GM12873 (cell line): ENCODE results near the gene GPR55.

Experiments used
- TF ChIP-seq, protein P1 (sequence below): IDR thresholded peaks from 2 replicates; pipeline ENCODE4 v1.5.1; 2012; ENCODE audit warnings: low read depth, mild to moderate bottlenecking, moderate library complexity, low read length, control low read depth; ENCODE audit not compliant: insufficient read depth; ENCODE audit errors: missing control alignments

The GPR55 gene

DNA sequence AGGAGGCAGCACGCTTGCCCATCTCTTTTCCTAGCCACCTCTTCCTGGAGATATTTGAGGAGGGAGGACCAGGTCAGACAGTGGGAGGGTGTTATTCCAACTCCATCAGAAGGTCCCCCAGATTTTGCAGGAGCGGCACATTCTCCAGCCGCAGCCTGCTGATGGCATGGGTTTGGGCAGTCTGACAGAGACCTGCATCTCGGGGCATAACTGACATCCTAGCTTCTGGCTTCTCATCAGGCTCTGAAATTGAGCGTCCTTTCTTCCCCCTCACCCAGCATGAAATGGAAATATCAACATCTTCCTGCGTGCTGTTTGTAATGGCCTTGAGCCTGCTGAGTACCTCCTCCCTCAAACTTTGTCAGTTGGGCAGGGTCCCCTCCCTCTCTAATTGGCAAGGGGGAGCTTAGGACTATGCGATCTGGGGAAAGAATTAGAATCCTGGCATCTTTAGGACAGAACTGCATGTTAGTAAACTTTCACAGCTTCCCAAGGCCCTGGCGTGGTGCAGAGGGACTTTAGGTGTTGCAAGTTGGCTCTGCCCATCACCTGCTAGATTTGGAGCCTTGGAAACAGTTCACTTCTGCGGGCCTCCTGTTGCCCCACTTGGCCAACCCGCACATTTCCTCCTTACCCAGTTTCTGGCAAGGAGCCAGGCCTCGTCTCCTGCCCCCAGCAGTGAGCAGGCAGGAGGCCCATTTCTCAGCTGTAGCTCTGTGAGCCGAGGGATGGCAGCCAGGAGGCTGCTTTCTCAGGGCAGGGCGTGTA lies 58.1 kb downstream of the GPR55 start:
- TF ChIP-seq, protein P1, sequence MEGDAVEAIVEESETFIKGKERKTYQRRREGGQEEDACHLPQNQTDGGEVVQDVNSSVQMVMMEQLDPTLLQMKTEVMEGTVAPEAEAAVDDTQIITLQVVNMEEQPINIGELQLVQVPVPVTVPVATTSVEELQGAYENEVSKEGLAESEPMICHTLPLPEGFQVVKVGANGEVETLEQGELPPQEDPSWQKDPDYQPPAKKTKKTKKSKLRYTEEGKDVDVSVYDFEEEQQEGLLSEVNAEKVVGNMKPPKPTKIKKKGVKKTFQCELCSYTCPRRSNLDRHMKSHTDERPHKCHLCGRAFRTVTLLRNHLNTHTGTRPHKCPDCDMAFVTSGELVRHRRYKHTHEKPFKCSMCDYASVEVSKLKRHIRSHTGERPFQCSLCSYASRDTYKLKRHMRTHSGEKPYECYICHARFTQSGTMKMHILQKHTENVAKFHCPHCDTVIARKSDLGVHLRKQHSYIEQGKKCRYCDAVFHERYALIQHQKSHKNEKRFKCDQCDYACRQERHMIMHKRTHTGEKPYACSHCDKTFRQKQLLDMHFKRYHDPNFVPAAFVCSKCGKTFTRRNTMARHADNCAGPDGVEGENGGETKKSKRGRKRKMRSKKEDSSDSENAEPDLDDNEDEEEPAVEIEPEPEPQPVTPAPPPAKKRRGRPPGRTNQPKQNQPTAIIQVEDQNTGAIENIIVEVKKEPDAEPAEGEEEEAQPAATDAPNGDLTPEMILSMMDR, result no peak

DNA sequence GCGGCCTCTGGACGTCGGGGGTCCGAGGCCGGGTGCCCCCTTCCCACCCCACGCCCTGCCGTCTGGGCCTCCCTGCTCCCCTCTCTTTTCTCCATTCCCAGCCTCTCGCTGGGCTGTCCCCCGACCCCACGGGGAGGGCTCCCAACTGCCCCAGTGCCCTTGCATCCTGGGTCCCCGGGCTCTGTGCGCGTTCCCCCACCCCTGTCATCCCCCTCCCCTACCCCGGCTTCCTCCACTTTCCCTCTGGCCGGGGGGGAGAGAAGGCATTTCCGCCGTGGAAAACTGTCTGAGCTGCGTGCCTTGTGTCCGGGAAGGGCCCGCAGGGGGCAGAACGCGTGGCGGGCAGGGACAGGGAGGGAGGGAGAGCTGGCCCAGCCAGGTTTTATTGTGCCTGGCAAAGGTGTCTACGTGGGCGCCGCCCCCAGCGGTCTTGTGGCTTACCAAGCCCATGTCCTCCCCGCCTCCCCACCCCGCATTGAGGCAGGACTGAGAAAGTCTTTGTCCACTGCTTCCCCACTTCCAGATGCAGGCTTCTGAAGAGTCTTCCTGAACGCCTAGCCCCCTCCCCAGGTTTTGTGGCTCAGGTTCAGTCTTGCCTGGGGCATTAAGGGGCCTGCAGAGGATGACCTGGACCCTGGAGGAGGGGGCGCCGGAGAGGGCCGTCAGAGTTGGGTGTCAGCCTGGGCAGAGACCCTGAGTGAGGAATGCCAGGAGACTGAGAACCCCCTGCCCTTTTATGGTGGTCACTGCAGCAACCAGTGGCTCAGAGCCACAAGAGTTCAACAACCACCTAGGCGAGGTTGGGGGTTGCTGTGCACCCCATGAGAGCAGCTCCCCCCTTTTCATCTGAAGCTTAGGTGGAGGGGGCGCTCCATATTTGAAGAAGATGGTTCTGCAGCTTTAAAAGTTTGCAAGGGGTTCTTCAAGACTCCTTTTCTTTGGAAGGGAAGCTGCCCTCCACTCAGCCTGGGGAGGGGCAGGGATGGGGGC lies 59.0 kb downstream of the GPR55 start:
- TF ChIP-seq, protein P1, result no peak

DNA sequence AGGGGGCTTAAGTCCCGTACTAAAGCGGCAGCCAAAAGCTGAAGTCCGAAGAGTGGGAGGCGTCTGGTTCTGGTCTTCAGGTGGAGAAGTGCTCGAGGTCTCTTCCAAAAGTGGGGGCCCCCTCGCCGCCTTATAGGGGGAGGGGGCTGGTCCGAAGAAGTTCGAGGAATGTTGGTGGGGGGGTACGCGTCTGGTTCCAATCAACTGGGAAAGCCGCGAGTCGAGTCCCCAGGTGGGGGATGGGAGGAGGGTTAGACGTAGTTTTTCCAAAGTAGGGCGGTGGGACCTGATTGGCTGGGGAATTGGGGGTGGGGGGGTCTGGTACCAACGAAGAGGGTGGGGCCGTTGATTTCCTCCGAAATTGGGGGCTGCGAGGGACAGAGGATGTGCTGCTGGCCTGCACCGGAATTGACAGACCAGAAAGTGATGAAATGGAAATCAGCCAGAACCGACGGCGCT lies 59.7 kb downstream of the GPR55 start:
- TF ChIP-seq, protein P1, result no peak

DNA sequence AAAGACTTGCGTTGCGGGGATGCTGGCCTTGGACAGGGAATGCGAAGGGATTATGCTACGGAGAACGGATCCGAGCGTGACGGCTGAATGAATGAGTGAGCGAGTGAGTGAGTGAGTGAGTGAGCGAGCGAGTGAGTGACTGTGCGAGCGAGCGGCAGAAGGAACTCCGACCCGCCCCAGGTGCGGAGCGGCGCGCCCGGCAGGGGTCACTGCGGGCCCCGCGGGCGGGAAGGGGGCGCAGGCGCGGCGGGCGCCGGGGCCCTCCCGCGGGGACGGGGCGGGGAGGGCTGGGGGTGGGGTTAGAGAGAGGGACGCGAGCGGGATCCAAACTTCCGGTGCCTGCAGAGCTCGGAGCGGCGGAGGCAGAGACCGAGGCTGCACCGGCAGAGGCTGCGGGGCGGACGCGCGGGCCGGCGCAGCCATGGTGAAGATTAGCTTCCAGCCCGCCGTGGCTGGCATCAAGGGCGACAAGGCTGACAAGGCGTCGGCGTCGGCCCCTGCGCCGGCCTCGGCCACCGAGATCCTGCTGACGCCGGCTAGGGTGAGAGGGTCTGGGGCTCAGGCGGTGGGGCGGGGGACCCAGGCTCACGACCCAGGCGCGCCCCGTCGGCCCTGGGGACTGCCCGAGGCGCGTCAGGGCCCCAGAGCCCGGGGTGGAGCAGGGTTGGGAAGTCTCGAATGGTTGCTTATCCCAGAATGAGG lies 60.3 kb downstream of the GPR55 start, which contains the start of gene ITM2C:
Gene ITM2C, plus strand, starts transcription at position 338 of the 702 bp plus-strand sequence. Its CDS starts 84 bp downstream, at position 422.
- TF ChIP-seq, protein P1, result peak; percentile 56

DNA sequence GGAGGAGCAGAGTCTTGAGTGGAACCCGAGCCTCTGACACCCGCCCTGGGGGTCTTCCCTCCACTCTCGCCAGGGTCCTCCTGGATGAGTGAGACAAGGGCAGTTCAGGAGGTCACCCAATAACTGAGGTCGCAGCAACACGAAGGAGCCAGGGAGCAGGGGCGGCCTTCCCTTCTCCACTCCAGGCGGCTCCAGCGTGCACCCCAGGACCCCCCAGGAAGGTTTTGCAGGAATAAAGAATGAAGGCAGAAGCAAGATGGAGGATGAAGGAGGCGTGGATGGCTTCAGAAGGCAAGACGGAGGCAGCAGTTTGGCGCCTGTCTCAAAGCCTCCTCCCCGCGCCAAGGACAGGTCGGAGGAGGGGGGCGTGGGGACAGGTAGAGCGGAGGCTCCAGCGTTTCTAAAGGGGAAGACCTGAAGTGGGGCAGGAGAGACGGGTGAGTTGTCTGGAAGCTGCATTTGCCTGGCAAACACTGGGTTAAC lies 60.9 kb downstream of the GPR55 start:
- TF ChIP-seq, protein P1, result no peak

DNA sequence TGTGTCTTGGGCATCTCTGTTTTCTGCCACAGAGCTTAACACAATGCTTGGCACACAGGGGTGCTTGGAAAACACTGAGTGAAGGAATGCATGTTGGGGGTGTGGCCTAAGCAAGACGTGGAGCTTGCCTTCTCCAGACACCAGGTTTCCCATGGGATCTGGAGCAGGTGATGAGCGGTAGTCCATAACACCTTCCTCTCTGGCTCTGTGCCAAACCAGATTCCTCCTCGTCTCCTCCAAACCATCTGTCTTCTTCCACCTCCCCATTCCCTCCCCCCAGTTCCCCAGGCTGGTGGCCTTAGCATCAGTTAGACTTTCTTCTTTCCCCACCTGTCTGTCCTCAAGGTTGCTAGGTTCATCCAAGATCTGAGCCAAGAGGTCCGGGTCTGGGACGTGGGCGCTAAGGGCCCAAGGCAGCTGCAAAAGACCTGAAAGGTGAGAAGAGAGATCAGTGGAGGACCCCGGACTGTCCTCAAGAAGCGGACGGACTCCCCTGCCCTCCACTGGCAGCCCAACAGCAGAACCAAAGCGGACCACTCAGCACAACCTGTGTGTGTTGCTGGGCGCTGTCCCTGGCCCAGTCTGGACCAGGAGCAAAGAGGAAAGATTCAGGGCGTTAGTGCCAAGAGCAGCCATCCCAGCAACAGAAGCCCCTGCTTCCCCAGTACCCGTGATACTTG lies 61.5 kb downstream of the GPR55 start:
- TF ChIP-seq, protein P1, result no peak
